ENCODE measurements around the gene TULP1.

- TF ChIP-seq, protein P1, sequence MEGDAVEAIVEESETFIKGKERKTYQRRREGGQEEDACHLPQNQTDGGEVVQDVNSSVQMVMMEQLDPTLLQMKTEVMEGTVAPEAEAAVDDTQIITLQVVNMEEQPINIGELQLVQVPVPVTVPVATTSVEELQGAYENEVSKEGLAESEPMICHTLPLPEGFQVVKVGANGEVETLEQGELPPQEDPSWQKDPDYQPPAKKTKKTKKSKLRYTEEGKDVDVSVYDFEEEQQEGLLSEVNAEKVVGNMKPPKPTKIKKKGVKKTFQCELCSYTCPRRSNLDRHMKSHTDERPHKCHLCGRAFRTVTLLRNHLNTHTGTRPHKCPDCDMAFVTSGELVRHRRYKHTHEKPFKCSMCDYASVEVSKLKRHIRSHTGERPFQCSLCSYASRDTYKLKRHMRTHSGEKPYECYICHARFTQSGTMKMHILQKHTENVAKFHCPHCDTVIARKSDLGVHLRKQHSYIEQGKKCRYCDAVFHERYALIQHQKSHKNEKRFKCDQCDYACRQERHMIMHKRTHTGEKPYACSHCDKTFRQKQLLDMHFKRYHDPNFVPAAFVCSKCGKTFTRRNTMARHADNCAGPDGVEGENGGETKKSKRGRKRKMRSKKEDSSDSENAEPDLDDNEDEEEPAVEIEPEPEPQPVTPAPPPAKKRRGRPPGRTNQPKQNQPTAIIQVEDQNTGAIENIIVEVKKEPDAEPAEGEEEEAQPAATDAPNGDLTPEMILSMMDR (IDR thresholded peaks at IDR 0.05; ENCODE audit: low read length), result no peak
- no peak for TF ChIP-seq EZH2 (IDR thresholded peaks at IDR 0.05; ENCODE audit: borderline replicate concordance, low read length)
Measured at GRCh38 chr6:35534407-35535170, 21.9 kb upstream of the TULP1 start.
